ENCODE data around the gene TOGARAM2. TPM values are rescaled to one million over a fixed set of nuclear protein-coding genes. Genes with fewer than 3 reads are reported as not detected.

The TOGARAM2 gene
- total and polyA plus RNA-seq, 2 of the 13 experiments (the other 11 are each of a cell fraction or from before 2014, with no cell fraction given): under 0.01 to 0.05 TPM

DNA sequence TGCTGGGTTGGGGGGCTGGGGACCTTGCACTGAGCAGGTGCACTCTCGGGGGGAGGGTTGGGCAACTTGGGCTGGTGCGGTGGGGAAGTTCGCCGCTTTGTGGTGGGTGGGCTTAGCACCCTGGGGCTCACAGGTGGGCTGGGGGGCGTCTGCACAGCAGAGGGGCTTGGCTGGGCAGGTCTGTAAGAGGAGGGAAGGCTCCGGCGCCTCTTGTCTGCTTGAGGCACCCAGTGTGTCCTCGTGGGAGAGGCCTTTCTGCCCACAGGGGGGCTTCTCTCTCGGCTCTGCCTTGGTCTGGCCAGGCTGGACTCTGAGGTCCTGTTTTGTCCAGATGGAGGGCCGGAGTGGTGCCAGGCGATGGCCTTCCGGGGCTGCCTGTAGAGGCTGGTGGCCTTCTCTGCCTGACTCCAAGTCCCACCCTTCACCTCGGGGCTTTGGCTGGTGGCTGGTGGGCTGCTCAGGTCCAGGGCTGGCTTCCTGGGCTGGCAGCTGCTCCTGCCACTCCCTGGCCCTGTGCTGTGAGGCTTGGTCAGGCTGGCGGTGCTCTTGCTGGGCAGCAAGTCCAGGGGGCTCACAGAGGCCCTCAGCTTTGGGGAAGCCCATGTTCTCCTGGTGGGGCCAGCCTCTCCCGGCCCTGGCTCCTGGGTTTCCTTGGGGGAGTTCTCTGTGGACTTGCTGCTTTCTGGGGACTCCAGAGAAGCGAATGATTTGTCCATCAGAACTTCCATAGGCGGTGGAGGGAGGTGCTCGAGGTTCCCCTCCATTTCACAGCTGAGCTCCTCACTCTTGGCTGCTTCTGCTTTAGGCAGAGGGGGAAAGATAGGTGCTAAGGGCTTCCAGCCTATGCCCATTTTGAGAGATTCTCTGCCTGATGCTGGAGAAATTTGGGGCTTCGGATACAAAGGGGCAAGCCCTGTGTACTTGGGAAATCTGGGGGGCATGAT is 90.2 kb downstream of the TOGARAM2 start:
- H3K4me1 ChIP-seq (ENCODE audit: insufficient read depth, low read length): no peaks in the 10 kb centered on the region
- ChIA-PET POLR2A (no interaction called here), CTCF (ENCODE audit: low intra/inter-chr PET ratio, low total read pairs) (no interaction called here)
- in situ Hi-C loops (cut with HindIII; ENCODE audit: extremely low pct_ligation_motif_present, low pct_unique_long_range_greater_than_20kb): no loop called here
- ATAC-seq (no peak), DNase-seq (ENCODE audit: low spot score) (no peak), FAIRE-seq (no peak)
- H3K27ac ChIP-seq (ENCODE audit: extremely low read length, insufficient read depth, low read length): no peak overlapping the region
- TF ChIP-seq, protein P1, sequence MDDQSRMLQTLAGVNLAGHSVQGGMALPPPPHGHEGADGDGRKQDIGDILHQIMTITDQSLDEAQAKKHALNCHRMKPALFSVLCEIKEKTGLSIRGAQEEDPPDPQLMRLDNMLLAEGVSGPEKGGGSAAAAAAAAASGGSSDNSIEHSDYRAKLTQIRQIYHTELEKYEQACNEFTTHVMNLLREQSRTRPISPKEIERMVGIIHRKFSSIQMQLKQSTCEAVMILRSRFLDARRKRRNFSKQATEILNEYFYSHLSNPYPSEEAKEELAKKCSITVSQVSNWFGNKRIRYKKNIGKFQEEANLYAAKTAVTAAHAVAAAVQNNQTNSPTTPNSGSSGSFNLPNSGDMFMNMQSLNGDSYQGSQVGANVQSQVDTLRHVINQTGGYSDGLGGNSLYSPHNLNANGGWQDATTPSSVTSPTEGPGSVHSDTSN (CRISPR knock-in tag; IDR thresholded peaks at IDR 0.05; ENCODE audit: borderline replicate concordance): no peak
- no peak for TF ChIP-seq MTF2 (CRISPR knock-in tag; IDR thresholded peaks at IDR 0.05; ENCODE audit: borderline replicate concordance)
- TF ChIP-seq, protein P2, sequence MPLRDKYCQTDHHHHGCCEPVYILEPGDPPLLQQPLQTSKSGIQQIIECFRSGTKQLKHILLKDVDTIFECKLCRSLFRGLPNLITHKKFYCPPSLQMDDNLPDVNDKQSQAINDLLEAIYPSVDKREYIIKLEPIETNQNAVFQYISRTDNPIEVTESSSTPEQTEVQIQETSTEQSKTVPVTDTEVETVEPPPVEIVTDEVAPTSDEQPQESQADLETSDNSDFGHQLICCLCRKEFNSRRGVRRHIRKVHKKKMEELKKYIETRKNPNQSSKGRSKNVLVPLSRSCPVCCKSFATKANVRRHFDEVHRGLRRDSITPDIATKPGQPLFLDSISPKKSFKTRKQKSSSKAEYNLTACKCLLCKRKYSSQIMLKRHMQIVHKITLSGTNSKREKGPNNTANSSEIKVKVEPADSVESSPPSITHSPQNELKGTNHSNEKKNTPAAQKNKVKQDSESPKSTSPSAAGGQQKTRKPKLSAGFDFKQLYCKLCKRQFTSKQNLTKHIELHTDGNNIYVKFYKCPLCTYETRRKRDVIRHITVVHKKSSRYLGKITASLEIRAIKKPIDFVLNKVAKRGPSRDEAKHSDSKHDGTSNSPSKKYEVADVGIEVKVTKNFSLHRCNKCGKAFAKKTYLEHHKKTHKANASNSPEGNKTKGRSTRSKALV (CRISPR knock-in tag; IDR thresholded peaks at IDR 0.05): no peak
- no peak for TF ChIP-seq ATF7 (IDR thresholded peaks at IDR 0.05)
- TF ChIP-seq ATF7 (CRISPR knock-in tag; IDR thresholded peaks at IDR 0.05): no peak
- TF ChIP-seq, protein P3, sequence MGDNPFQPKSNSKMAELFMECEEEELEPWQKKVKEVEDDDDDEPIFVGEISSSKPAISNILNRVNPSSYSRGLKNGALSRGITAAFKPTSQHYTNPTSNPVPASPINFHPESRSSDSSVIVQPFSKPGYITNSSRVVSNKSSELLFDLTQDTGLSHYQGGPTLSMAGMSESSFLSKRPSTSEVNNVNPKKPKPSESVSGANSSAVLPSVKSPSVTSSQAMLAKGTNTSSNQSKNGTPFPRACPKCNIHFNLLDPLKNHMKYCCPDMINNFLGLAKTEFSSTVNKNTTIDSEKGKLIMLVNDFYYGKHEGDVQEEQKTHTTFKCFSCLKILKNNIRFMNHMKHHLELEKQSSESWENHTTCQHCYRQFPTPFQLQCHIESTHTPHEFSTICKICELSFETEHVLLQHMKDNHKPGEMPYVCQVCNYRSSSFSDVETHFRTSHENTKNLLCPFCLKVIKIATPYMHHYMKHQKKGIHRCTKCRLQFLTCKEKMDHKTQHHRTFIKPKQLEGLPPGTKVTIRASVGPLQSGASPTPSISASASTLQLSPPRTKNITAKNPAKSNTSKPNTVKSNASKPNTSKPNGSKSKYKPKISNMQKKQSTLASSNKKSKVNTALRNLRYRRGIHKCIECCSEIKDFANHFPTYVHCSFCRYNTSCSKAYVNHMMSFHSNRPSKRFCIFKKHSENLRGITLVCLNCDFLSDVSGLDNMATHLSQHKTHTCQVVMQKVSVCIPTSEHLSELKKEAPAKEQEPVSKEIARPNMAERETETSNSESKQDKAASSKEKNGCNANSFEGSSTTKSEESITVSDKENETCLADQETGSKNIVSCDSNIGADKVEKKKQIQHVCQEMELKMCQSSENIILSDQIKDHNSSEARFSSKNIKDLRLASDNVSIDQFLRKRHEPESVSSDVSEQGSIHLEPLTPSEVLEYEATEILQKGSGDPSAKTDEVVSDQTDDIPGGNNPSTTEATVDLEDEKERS (CRISPR knock-in tag; IDR thresholded peaks at IDR 0.05): no peak
- TF ChIP-seq ZNF333 (CRISPR knock-in tag; IDR thresholded peaks at IDR 0.05; ENCODE audit: borderline replicate concordance): no peak
- TF ChIP-seq ISL2 (CRISPR knock-in tag; IDR thresholded peaks at IDR 0.05): no peak
- TF ChIP-seq, protein P4, sequence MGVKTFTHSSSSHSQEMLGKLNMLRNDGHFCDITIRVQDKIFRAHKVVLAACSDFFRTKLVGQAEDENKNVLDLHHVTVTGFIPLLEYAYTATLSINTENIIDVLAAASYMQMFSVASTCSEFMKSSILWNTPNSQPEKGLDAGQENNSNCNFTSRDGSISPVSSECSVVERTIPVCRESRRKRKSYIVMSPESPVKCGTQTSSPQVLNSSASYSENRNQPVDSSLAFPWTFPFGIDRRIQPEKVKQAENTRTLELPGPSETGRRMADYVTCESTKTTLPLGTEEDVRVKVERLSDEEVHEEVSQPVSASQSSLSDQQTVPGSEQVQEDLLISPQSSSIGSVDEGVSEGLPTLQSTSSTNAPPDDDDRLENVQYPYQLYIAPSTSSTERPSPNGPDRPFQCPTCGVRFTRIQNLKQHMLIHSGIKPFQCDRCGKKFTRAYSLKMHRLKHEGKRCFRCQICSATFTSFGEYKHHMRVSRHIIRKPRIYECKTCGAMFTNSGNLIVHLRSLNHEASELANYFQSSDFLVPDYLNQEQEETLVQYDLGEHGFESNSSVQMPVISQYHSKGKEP (CRISPR knock-in tag; IDR thresholded peaks at IDR 0.05): no peak
- H3K4me2 ChIP-seq (ENCODE audit: low read depth, low read length): no peak overlapping the region
- no peaks in the 10 kb centered on the region for H4K20me1 ChIP-seq (ENCODE audit: insufficient read depth, low read length)
- intact Hi-C loops (cut with micrococcal nuclease; ENCODE audit: unreplicated experiment): no loop called here
- no peak overlapping the region for H2AFZ ChIP-seq (ENCODE audit: low read length)
- peaks cover 8 to 68% of the 10 kb centered on the region in 2 experiments for H3K27me3 ChIP-seq (ENCODE audit: control insufficient read depth in 1 of 2, insufficient read depth in 2 of 2, low read length in 2 of 2)
- no peak overlapping the region for H3K9ac ChIP-seq (ENCODE audit: insufficient read depth, low read depth, low read length)
- no TSS peak for BruUV-seq (replicated peaks)
- 36% methylated on average over 11 of the region's 19 CpGs for WGBS (ENCODE audit: low lambda C conversion rate)
- no peaks in the 10 kb centered on the region for H3K9me3 ChIP-seq (ENCODE audit: low read length)
- H3K4me3 ChIP-seq (replicated peaks in 1 of 3; ENCODE audit: insufficient read depth in 1 of 3, low read depth in 2 of 3, low read length in 3 of 3): no peak overlapping the region
- H3K36me3 ChIP-seq (replicated peaks in 1 of 2; ENCODE audit: control insufficient read depth in 1 of 2, insufficient read depth in 2 of 2, low read length in 2 of 2): no peaks in the 10 kb centered on the region
- no peaks in the 10 kb centered on the region for H3K79me2 ChIP-seq (ENCODE audit: insufficient read depth, low read length)

Measured in HepG2 (cell line).